Peyer's patch (tissue), 4 donors: Measurements from ENCODE around the gene ASCC3.

Source experiments
- POLR2A ChIP-seq, 2 donors: fragments of 450-650 bp; IDR thresholded peaks; one replicate each; pipeline ENCODE4 v1.5.1; 2017; ENCODE audit warnings: antibody characterized with exemption in 2 of 2, mild to moderate bottlenecking in 2 of 2, moderate library complexity in 2 of 2
- TF ChIP-seq, protein P1 (sequence below), 6 experiments: fragments of 450-650 bp in 4 of 6; fragments of 200-600 bp in 2 of 6; sonication (generic) in 1 of 6; IDR thresholded peaks; one replicate each; pipeline ENCODE4 v1.5.1; 2017 to 2019; ENCODE audit warnings: antibody characterized with exemption in 6 of 6, mild to moderate bottlenecking in 3 of 6, moderate library complexity in 1 of 6

DNA sequence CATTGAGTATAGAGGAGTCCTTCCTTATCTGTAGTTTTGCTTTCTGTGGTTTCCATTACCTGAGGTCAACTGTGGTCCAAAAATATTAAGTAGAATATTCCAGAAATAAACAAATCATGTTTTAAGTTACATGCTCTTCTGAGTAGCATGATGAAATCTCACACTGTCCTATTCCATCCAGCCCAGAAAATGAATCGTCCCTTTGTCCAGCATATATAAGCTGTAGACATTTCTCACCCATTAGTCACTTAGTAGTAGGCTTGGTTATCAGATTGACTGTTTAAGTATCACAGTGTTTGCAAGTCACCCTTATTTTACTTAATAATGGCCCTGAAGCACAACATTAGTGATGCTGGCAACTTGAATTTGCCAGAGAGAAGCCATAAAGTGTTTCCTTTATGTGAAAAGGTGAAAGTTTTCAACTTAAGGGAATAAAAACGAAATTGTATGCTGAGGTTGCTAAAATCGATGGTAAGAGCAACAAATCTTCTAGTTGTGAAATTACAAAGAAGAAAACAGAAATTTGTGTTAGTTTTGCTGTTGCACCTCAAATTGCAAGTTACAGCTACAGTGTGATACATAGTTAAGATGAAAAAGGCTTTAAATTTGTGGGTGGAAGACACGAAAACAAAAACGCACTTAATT, 217.8 kb downstream of the ASCC3 start:
- TF ChIP-seq, protein P1, sequence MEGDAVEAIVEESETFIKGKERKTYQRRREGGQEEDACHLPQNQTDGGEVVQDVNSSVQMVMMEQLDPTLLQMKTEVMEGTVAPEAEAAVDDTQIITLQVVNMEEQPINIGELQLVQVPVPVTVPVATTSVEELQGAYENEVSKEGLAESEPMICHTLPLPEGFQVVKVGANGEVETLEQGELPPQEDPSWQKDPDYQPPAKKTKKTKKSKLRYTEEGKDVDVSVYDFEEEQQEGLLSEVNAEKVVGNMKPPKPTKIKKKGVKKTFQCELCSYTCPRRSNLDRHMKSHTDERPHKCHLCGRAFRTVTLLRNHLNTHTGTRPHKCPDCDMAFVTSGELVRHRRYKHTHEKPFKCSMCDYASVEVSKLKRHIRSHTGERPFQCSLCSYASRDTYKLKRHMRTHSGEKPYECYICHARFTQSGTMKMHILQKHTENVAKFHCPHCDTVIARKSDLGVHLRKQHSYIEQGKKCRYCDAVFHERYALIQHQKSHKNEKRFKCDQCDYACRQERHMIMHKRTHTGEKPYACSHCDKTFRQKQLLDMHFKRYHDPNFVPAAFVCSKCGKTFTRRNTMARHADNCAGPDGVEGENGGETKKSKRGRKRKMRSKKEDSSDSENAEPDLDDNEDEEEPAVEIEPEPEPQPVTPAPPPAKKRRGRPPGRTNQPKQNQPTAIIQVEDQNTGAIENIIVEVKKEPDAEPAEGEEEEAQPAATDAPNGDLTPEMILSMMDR (IDR thresholded peaks at IDR 0.05) = no peak
- no peak for TF ChIP-seq POLR2A (IDR thresholded peaks at IDR 0.05)
